HG03457 (cell line): ENCODE data around the gene XG.
"Not testable (repeated sequence)": the region's sequence is repeated elsewhere in the genome, so short reads cannot be mapped to it uniquely, and the experiment has no call there.

Experiments used
- ATAC-seq: cut with Tn5 transposase; IDR thresholded peaks from one replicate; pipeline ENCODE4 v1.9.1; 2021; ENCODE audit warnings: moderate number of reproducible peaks; ENCODE audit not compliant: unreplicated experiment

The XG gene

GRCh38 chrX:2751874-2752300 is at the start of gene XG:
TSS of gene XG (plus strand) at chrX:2752040. CDS start at chrX:2752275, 235 bp downstream.
- not testable (repeated sequence) for ATAC-seq

GRCh38 chrX:2703991-2704369 is 47.9 kb upstream of the XG start:
- no peak for ATAC-seq

GRCh38 chrX:2705046-2705832 is 46.6 kb upstream of the XG start:
- no peak for ATAC-seq

- ATAC-seq, result peak; percentile 89
These were observed 44.5 kb upstream of the XG start for GRCh38 chrX:2707334-2707760.

GRCh38 chrX:2708021-2708420 is 43.8 kb upstream of the XG start:
- no peak for ATAC-seq

- ATAC-seq, result no peak
These were observed 43.1 kb upstream of the XG start for GRCh38 chrX:2708592-2709188.

- no peak for ATAC-seq
These were observed 42.3 kb upstream of the XG start for GRCh38 chrX:2709556-2709955.

GRCh38 chrX:2710041-2710840 is 41.6 kb upstream of the XG start:
- ATAC-seq, result no peak

- no peak for ATAC-seq
These were observed 40.4 kb upstream of the XG start for GRCh38 chrX:2711441-2711840.

GRCh38 chrX:2712428-2712827 is 39.4 kb upstream of the XG start:
- ATAC-seq, result no peak

- no peak for ATAC-seq
These were observed 38.7 kb upstream of the XG start for GRCh38 chrX:2712890-2713840.

- no peak for ATAC-seq
These were observed 37.3 kb upstream of the XG start for GRCh38 chrX:2714551-2714950.

- ATAC-seq, result no peak
These were observed 36.7 kb upstream of the XG start for GRCh38 chrX:2715066-2715600.

GRCh38 chrX:2717312-2717711 is 34.5 kb upstream of the XG start:
- no peak for ATAC-seq

- no peak for ATAC-seq
These were observed 33.0 kb upstream of the XG start for GRCh38 chrX:2718821-2719220.

- no peak for ATAC-seq
These were observed 31.9 kb upstream of the XG start for GRCh38 chrX:2719774-2720447.

- no peak for ATAC-seq
These were observed 28.5 kb upstream of the XG start for GRCh38 chrX:2723286-2723879.

- ATAC-seq, result not testable (repeated sequence)
These were observed 24.6 kb upstream of the XG start for GRCh38 chrX:2727264-2727663.

- no peak for ATAC-seq
These were observed 19.8 kb upstream of the XG start for GRCh38 chrX:2732076-2732475.
